ENCODE results near the gene OR2S2.

DNA sequence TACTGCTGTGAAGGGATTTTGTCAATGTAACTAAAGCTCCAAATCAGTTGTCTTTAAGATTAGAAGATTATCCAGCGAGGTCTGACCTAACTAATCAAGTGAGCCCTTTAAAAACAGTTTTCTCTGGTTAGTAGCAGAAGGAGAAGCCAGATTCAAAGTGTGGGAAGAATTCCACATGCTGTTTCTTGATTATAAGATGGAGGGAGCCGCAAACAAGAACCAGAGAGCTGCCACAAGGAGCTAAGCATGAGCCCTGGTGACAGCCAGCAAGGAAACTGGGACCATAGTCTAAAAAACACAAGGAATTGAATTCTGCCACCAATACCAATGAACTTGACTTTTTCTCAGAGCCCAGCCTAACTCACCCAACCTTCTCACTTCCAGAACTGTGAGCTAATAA is 37.0 kb upstream of the OR2S2 start:
- TF ChIP-seq POLR2A (IDR thresholded peaks at IDR 0.05; ENCODE audit: low read depth, low read length) = no peak
- no peak for TF ChIP-seq POLR2AphosphoS5 (IDR thresholded peaks at IDR 0.05; ENCODE audit: insufficient read depth, low read depth, low read length)
- TF ChIP-seq, protein P1, sequence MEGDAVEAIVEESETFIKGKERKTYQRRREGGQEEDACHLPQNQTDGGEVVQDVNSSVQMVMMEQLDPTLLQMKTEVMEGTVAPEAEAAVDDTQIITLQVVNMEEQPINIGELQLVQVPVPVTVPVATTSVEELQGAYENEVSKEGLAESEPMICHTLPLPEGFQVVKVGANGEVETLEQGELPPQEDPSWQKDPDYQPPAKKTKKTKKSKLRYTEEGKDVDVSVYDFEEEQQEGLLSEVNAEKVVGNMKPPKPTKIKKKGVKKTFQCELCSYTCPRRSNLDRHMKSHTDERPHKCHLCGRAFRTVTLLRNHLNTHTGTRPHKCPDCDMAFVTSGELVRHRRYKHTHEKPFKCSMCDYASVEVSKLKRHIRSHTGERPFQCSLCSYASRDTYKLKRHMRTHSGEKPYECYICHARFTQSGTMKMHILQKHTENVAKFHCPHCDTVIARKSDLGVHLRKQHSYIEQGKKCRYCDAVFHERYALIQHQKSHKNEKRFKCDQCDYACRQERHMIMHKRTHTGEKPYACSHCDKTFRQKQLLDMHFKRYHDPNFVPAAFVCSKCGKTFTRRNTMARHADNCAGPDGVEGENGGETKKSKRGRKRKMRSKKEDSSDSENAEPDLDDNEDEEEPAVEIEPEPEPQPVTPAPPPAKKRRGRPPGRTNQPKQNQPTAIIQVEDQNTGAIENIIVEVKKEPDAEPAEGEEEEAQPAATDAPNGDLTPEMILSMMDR (IDR thresholded peaks at IDR 0.05; ENCODE audit: extremely low read depth in 1 of 2, insufficient read depth in 1 of 2, low read depth in 1 of 2, low read length in 2 of 2) = no peak
- TF ChIP-seq EZH2 (IDR thresholded peaks at IDR 0.05; ENCODE audit: borderline replicate concordance, low read depth, low read length, severe bottlenecking) = no peak
- TF ChIP-seq, protein P2, sequence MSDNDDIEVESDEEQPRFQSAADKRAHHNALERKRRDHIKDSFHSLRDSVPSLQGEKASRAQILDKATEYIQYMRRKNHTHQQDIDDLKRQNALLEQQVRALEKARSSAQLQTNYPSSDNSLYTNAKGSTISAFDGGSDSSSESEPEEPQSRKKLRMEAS (IDR thresholded peaks at IDR 0.05; ENCODE audit: insufficient read depth, insufficient read length) = no peak
- no peak for TF ChIP-seq GATA2 (IDR thresholded peaks at IDR 0.05; ENCODE audit: insufficient read depth, insufficient read length, low read depth, low read length)

Data from endothelial cell of umbilical vein (primary cell).